Gastrocnemius medialis (tissue), 4 donors: ENCODE data around the gene UPK2. TPM values are rescaled to one million over a fixed set of nuclear protein-coding genes. Genes with fewer than 3 reads are reported as not detected.
A peak's percentile ranks its signal among the peaks of the same experiment; 100 is the strongest.

Source experiments
- ATAC-seq, 2 donors: fragments of 150-250 bp; one replicate each; pipeline ENCODE4 v1.9.1; 2016
- DNase-seq, 2 donors: peaks; one replicate each; pipeline ENCODE4 v3.0.0-alpha.2; 2019
- H3K27ac ChIP-seq, 4 donors: fragments of 200-600 bp; sonication (generic); 1 replicate in 1 of 4; 2 replicates in 3 of 4; pipeline ENCODE4 v1.5.1; 2016 to 2018; ENCODE audit warnings: mild to moderate bottlenecking in 2 of 4, moderate library complexity in 1 of 4
- H3K27me3 ChIP-seq, 3 donors: fragments of 200-600 bp; sonication (generic) in 2 of 3; 1 replicate in 1 of 3; 2 replicates in 2 of 3; pipeline versions ENCODE4 v1.5.1 to v1.6.0; 2016 to 2019; ENCODE audit warnings: mild to moderate bottlenecking in 1 of 3, moderate library complexity in 1 of 3
- H3K36me3 ChIP-seq, 2 donors: fragments of 200-600 bp; sonication (generic) in 1 of 2; one replicate each; pipeline ENCODE4 v1.5.1; 2017 to 2018
- H3K4me1 ChIP-seq, 2 donors: fragments of 200-600 bp; sonication (generic) in 1 of 2; one replicate each; pipeline ENCODE4 v1.5.1; 2016 to 2017; ENCODE audit warnings: mild to moderate bottlenecking in 2 of 2
- H3K4me3 ChIP-seq, 4 donors: fragments of 200-600 bp; sonication (generic) in 3 of 4; 1 replicate in 1 of 4; 2 replicates in 3 of 4; pipeline ENCODE4 v1.5.1; 2016 to 2019; ENCODE audit warnings: mild to moderate bottlenecking in 2 of 4
- H3K9me3 ChIP-seq, 3 donors: fragments of 200-600 bp; sonication (generic) in 2 of 3; 1 replicate in 1 of 3; 2 replicates in 2 of 3; pipeline ENCODE4 v1.5.1; 2016 to 2019
- CTCF ChIP-seq, 5 experiments: fragments of 450-650 bp in 3 of 5; fragments of 200-600 bp in 2 of 5; sonication (generic) in 2 of 5; IDR thresholded peaks in 4 of 5; conservative IDR thresholded peaks in 1 of 5; 1 replicate in 4 of 5; 2 replicates in 1 of 5; pipeline ENCODE4 v1.5.1; 2016 to 2019; ENCODE audit warnings: antibody characterized with exemption in 5 of 5, mild to moderate bottlenecking in 3 of 5, moderate library complexity in 3 of 5
- POLR2A ChIP-seq, 2 donors: fragments of 450-650 bp; IDR thresholded peaks; one replicate each; pipeline ENCODE4 v1.6.1; 2017; ENCODE audit warnings: antibody characterized with exemption in 2 of 2, mild to moderate bottlenecking in 2 of 2, moderate library complexity in 2 of 2
- in situ Hi-C, 4 donors: fragments of 200-750 bp; cut with MboI; loops; one replicate each; pipeline versions ENCODE4 v1.15.0 to v1.8.0; 2017; ENCODE audit warnings: low sequenced_read_pairs in 4 of 4
- intact Hi-C: fragments of 100-400 bp; cut with DNase I; formaldehyde crosslinking; loops from one replicate; pipeline ENCODE4 v1.15.1; 2023; ENCODE audit warnings: low total_unique reads
- total RNA-seq, 4 donors: library from RNA; depleted of rRNA; stranded (reverse); fragments of >200 nt; gene quantifications; one replicate each; pipeline versions ENCODE4 v1.1.0 to v1.2.3, GENCODE V29; 2016

Gene UPK2
- total RNA-seq, 4 donors from 2014 or later: not detected

GRCh38 chr11:118911113-118911879 lies 44.8 kb upstream of the UPK2 start:
- H3K27ac ChIP-seq: peak overlapping the region; percentile 89 to 100 (median 96)
- H3K4me3 ChIP-seq: peak overlapping the region; percentile 41 to 59 (median 50)
- no peaks in the 10 kb centered on the region for H3K27me3 ChIP-seq
- TF ChIP-seq CTCF (IDR thresholded peaks at IDR 0.05 in 4 of 5, conservative IDR thresholded peaks at IDR 0.05 in 1 of 5): no peak
- TF ChIP-seq POLR2A (IDR thresholded peaks at IDR 0.05): no peak
- H3K9me3 ChIP-seq: no peaks in the 10 kb centered on the region
- in situ Hi-C loops: no loop called here
- DNase-seq (no peak), ATAC-seq (no peak)
- peaks cover 0 to 11% of the 10 kb centered on the region in 2 donors for H3K36me3 ChIP-seq
- intact Hi-C loops: loop anchor here (1.0 kb wide), 1 partner anchor 12 kb away; no protein-coding TSS in a partner anchor
- H3K4me1 ChIP-seq: peaks cover 92 to 93% of the 10 kb centered on the region in 2 donors

GRCh38 chr11:118911880-118912741 lies 44.0 kb upstream of the UPK2 start:
- in situ Hi-C loops (no loop called here), intact Hi-C loops (loop anchor here (1.0 kb wide), 1 partner anchor 11 kb away; no protein-coding TSS in a partner anchor)
- H3K9me3 ChIP-seq: no peaks in the 10 kb centered on the region
- peaks cover 96 to 97% of the 10 kb centered on the region in 2 donors for H3K4me1 ChIP-seq
- peaks cover 0 to 10% of the 10 kb centered on the region in 2 donors for H3K36me3 ChIP-seq
- no peak for TF ChIP-seq CTCF (IDR thresholded peaks at IDR 0.05 in 4 of 5, conservative IDR thresholded peaks at IDR 0.05 in 1 of 5)
- peak; percentile 42 to 60 for TF ChIP-seq POLR2A (IDR thresholded peaks at IDR 0.05)
- DNase-seq (peak; percentile 67 to 86), ATAC-seq (peak; percentile 27 to 31)
- no peaks in the 10 kb centered on the region for H3K27me3 ChIP-seq
- peak overlapping the region; percentile 10 to 59 (median 50) for H3K4me3 ChIP-seq
- H3K27ac ChIP-seq: peak overlapping the region; percentile 89 to 100 (median 96)

- TF ChIP-seq CTCF (IDR thresholded peaks at IDR 0.05 in 4 of 5, conservative IDR thresholded peaks at IDR 0.05 in 1 of 5): no peak
- no peak for TF ChIP-seq POLR2A (IDR thresholded peaks at IDR 0.05)
- Histone ChIP-seq H3K27me3 (no peaks in the 10 kb centered on the region), H3K36me3 (peaks cover 0 to 2% of the 10 kb centered on the region in 2 donors), H3K4me3 (peak overlapping the region in 3 of 4 donors; percentile 12 to 59 (median 56)), H3K27ac (peak overlapping the region; percentile 89 to 100 (median 96)), H3K4me1 (peaks cover 96 to 98% of the 10 kb centered on the region in 2 donors), H3K9me3 (no peaks in the 10 kb centered on the region)
- in situ Hi-C loops: no loop called here
- intact Hi-C loops: no loop called here
- ATAC-seq (no peak), DNase-seq (no peak)
Measured at GRCh38 chr11:118912742-118913410, 43.2 kb upstream of the UPK2 start.

GRCh38 chr11:118913411-118914125 lies 42.5 kb upstream of the UPK2 start:
- Histone ChIP-seq H3K9me3 (no peaks in the 10 kb centered on the region), H3K27ac (peak overlapping the region; percentile 89 to 100 (median 96)), H3K4me1 (peaks cover 96% of the 10 kb centered on the region in 2 donors), H3K36me3 (no peaks in the 10 kb centered on the region), H3K27me3 (no peaks in the 10 kb centered on the region), H3K4me3 (peak overlapping the region; percentile 12 to 56 (median 30))
- DNase-seq: peak in 1 of 2 donors; percentile 67
- ATAC-seq: no peak
- in situ Hi-C loops (no loop called here), intact Hi-C loops (no loop called here)
- TF ChIP-seq CTCF (IDR thresholded peaks at IDR 0.05 in 4 of 5, conservative IDR thresholded peaks at IDR 0.05 in 1 of 5) (no peak), POLR2A (IDR thresholded peaks at IDR 0.05) (peak in 1 of 2 donors; percentile 38)
